Prostate gland (tissue), 2 donors: ENCODE data around the gene RASL10B.

Experiments used
- CTCF ChIP-seq, 4 experiments: fragments of 200-600 bp in 2 of 4; fragments of 450-650 bp in 2 of 4; sonication (generic) in 2 of 4; IDR thresholded peaks; 1 replicate in 3 of 4; 2 replicates in 1 of 4; pipeline ENCODE4 v1.5.1; 2016 to 2019; ENCODE audit warnings: antibody characterized with exemption in 4 of 4, mild to moderate bottlenecking in 2 of 4, moderate library complexity in 2 of 4
- POLR2A ChIP-seq: fragments of 450-650 bp; IDR thresholded peaks from one replicate; pipeline ENCODE4 v1.6.1; 2016; ENCODE audit warnings: antibody characterized with exemption, mild to moderate bottlenecking

DNA sequence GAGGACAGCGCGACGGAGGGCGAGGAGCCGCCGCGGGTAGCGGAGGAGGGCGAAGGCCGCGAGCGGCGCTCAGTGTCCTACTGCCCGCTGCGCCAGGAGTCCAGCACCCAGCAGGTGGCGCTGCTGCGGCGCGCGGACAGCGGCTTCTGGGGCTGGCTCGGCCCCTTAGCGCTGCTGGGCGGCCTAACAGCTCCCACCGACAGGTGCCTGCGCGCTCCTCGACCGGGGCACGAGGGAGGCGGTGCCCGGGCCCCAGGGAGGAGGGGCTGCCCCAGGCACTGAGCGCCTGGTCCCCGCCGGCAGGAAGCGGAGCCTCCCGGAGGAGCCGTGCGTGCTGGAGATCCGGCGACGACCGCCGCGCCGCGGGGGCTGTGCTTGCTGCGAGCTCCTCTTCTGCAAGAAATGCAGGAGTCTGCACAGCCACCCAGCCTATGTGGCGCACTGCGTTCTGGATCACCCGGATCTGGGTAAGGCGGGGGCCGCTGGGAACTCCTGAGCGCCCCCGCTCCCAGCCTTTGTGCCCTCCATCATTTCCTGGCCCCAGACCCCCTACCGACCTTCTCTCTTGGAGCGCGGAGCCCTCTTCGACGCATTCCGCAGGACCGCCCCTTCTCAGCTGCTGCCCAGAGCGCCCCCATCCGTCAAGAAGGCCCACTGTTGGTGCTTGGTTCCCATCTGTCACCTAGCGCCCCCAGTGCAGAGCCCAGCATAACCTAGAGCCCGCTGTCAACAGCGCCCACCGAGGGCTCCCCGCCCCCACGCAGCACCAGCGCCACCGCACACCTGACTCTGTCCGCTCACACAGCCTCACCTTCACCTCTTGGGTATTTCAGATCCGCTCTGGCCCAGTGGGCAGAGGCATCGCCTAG lies 32.9 kb downstream of the RASL10B start:
- TF ChIP-seq CTCF (IDR thresholded peaks at IDR 0.05) (peak; percentile 84 to 99 (median 94)), POLR2A (peak; percentile 23)
